Embryonic facial prominence (tissue), 1 donor: ENCODE results near the gene NONO.
"Not testable (repeated sequence)": the region's sequence is repeated elsewhere in the genome, so short reads cannot be mapped to it uniquely, and the experiment has no call there.

ENCODE experiments used
- DNase-seq: peaks from one replicate; pipeline ENCODE4 v3.0.0-alpha.2; 2016; ENCODE audit errors: extremely low spot score

The NONO gene, protein sequence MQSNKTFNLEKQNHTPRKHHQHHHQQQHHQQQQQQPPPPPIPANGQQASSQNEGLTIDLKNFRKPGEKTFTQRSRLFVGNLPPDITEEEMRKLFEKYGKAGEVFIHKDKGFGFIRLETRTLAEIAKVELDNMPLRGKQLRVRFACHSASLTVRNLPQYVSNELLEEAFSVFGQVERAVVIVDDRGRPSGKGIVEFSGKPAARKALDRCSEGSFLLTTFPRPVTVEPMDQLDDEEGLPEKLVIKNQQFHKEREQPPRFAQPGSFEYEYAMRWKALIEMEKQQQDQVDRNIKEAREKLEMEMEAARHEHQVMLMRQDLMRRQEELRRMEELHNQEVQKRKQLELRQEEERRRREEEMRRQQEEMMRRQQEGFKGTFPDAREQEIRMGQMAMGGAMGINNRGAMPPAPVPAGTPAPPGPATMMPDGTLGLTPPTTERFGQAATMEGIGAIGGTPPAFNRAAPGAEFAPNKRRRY

DNA sequence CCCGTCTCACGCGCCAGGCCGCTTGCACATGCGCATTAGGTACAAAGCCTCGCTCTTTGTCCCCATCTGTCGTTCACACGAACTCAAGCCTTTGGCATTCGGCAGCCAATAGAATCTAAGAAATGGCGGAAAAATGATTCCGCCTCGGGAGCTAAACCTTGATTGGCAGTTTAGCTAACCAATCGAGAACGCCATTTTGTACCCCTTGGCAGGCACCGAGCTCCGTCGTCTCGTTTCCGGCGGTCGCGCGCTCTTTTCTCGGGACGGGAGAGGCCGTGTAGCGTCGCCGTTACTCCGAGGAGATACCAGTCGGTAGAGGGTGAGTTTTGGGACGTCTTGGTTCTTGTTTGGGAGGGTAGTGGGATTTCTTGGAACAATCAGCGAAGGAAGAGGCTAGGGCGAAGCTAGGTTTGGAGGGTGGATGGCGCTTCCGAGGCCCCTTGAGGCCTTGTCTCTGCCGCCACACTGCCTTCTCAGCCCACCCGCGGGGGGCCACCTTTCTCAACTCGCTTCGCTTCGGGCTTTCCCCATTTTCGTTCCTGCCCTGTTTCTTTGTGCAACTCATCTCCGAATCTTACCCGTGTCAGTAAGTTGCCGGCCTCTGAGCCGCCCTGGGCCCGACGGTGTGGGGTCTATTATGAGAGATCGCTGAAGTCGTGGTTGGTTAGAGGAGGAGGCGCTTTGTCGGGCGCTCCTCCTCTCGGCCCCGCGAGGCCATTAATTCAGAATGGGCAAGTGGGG, at the start of gene NONO:
Gene NONO (plus strand): TSS at position 233 of the 741 bp plus-strand sequence. CDS start 7,003 bp downstream, outside the sequence.
- DNase-seq = peak; percentile 89

DNA sequence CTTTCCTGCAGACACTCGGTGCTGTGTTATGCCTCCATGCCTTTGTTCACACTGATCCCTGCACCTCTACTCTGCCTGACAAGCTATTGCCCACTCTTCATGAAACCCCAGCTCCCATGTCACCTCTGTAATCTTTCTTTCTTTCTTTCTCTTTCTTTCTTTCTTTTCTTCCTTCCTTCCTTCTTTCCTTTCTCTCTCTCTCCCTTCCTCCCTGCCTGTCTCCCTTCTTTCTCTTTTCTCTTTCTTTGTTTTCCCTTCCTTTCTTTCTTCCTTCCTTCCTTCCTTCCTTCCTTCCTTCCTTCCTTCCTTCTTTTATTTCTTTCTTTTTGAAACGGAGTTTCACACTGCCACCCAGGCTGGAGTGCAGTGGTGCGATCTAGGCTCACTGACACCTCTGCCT, 48.0 kb upstream of the NONO start:
- no peak for DNase-seq

DNA sequence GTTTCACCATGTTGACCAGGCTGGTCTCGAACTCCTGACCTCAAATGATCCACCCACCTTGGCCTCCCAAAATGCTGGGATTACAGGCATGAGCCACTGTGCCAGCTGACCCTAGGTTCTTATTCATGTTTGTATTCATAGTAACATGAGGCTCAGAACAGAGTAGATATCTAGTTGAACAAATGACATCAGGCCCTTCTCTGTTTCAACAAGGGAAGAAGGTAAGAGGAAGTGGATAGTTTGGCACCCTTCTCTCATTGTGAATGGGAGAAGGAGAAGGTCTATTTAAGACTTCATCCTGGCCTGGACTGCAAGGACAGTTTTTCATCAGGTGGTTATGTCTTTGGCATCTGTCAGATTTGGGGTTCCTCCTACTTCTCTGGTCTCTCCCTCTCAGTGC, 46.6 kb upstream of the NONO start:
- no peak for DNase-seq

DNA sequence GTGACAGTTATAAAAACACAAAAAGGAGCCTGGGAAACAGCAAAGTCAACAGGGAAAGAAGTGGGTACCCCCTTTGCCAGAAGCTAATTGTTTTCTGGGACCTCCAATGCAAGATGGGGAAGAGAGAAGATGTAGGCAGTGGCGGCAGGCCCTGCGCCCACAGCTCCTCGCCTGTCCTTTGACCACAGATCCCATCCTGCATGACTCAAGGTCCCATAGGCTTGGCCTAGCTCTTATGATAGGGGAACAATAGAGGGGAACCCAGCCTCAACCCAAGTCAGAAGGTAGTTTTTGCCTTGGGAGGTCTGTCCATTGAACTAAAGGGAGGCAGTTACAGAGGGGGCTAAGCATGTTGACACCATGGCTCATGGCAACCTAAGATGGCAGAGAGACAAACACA, 43.7 kb upstream of the NONO start:
- no peak for DNase-seq

DNA sequence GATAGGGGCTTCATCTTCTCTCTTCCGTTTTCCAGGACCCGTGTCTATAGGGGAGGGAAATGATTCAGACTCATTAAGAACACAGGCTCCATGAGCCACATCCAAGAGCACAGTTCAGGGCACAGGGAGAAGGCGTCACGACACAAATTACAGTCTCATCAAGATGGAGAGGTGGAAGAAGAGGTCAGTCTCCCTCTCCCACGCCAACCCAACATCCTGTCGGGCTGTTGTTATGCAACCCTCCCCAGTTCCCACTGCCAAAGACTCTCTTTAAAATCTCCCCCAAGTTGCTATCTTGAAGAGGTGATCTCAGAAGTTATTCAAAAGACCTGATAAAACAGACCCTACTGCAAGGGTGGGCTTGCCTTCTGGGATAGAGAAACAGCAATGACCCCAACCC, 42.1 kb upstream of the NONO start:
- no peak for DNase-seq

DNA sequence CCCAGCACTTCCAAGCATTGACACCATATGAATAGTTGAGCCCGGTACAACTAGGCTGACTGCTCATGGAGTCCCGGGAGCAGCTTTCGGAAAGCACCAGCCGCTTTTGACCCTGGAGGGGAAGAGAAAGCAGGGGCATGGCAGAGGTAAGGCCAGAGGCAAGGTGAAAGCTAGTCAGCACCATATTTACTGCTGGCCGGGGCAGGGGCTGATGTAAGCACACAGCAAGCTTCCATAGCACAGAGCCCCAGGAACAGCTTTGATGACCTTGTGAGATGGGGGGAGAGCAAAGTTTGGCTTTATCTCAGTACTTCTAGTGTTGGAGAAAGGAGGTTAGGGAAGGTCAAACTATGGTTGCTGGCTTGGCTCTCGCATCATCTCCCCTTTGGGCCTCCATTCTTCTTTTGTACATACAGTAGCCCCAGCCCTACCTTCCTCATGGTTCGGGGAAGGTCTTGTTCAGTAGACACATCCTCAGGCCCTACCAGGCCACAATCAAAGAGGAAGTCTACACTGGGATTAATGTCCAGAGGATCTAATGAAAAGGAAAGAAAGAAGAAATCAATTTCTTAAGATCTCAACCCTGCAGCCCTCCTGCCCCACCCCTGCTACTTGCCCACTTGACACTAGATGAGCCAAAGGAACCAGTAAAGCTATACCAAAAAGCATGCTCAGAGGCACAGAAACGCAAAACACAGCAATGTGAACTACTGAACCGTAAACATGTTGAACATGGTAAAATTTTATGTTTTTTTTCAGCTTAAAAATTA, 38.9 kb upstream of the NONO start:
- no peak for DNase-seq

DNA sequence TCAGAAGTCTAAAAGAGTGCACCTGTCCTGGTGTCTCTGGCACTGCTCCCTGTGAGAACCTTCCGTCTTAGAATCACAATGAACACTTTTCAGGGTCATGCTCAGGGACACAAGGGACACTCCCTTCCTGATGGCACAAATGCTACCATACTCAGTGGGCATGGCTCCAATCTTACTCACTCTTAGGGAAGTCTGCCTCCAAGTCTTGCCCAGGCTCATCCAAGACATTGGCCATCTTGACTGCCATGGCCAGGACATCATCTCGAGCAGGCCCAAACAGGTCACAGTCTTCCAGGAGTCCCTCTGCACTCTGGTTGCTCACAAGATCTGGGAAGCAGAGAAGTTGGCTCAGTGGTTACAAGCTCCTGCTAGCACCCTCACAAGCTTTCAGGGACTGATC, 38.3 kb upstream of the NONO start:
- DNase-seq = no peak

DNA sequence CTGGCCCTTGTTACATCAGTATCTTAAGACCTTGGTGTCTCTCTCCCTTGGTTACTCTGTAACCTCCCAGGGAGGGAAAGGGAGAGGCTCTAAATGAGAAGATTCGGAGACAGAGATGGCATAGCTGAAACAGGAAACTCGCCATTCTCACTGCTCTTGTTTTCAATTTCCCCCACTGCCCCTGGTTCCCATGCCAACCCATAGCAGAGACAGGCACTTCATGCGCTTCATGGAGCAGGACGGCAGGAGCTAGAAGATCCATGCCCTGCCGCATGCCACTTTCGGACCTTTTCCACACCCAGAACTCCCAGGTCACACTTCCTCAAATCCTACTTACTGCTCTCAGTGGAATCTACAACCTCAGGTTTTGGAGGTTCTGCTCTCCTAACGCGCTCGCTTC, 32.6 kb upstream of the NONO start:
- DNase-seq = no peak

DNA sequence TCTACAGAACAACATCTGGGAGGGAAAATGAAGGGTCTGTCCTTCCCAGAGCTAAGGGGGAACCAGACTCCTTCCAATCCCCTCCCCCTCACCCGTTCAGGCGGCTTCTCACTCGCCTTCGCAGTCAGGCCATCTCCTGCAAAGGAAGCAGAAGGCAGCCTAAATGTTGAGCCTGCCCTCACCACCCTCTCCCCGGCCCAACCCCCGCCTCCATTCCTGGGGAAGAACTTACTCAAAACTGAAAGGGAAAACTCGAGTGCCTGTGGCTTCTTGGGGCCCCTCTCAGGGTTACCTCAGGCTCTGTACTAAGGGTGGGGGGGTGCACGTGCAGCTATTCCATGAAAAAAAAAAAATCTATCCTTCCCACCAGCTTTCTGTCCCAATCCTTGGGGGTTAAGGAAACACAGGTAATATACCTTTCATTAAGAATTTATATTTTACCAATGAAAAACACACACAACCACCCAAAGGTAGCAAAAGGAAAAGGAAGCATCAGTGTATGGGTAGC, 31.9 kb upstream of the NONO start:
- DNase-seq = peak; percentile 6

DNA sequence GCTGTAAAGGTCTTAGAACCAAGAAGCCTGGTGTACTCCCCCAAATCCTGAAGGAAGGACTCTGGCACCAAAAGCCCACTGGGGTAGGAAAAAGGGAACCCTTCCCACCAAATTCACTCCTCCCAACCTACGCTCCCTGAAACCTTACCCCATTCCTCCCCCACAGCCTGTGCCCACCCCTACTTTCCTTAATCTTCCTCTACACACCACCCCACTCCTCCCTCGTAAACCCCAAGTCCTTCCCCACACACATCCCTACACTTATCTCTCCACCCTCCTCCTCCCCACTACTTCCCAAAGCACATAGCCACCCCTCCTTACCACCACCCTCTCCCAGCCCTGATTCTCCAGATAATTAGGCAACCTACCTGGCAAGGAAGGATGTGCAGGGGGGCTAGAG, 31.2 kb upstream of the NONO start:
- DNase-seq = no peak

DNA sequence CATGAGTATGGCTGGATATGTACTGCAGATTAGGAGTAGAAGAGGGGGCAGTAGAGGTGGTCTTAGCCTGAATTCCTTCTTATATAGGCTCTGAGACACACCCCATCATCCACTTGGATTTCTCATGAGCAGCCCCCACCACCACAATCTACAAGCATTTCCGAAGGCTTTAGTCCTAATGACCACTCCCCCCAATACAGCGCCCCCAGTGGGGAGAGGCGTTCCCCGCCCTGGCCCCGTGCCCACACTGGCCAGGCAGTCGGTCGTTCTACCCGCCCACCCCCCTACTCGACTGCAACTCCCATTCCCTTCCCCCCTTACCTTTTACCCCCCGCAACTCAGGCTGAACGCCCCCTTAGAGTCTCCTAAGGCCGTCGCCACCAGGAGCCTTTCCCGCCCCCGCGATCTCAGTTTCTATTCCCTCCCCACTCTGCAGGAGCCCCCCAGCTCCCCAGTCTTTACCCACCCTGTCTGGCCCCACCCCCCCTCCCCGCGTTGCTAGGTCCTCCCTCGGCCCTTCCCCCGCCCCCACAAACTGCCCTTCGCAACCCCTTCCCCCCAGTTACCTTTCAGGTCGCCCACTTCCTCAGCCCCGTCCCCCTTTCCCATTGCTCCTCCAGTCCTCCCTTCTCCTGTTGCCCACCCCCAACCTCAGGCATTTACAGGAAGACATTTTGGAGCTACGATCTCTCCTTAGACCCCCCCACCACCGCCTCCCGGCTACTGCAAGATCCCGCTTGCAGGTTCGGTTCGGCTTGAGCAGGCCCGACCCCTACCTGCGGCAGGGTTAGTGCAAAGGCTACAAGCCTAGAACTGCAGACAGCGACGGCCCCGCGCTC, 30.0 kb upstream of the NONO start:
- DNase-seq = peak; percentile 11

DNA sequence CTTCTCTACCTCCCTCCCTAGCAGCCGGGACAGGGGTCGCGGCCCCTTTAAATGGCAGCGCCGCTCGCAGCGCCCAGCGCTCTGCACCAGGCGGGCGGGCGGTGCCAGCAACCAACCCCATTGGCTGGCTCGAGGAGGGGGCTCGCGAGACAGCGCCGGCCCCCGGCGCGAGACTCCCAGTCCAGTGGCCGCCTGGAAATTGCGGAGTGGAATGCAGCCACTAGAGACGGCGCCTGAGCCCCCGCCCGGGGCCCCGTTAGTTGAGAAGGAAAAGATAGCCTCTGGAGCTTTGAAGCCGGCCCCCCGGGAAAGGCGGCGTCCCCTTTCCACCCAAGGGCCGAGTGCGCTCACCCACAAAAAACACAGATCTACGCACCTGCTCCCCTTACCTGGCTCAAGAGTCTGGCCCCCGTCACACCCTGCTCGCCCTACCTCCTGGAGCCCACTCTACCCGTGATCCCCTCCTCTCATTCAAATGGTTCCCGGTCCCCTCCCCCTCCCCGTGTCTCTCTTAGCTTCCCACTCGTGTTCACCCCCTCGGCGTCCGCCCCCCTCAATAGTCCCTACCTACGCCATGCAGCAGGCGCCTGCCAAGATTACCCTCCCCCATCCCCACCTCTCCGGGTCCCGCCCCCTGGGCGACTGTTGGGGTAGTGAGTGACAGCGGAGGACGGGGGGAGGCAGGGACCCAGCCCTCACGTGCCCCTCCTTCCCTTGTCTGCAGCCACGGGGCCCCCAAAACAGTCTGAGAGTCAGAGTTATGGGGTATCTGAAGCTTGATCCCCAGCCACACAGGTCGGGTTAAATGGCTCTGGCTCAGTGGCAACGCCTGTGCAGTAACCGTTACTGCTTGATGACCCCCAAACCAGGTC, 29.1 kb upstream of the NONO start, which contains the start of gene ZMYM3:
Gene ZMYM3 (minus strand): TSS at position 49 of the 872 bp plus-strand sequence. CDS start 885 bp downstream, outside the sequence.
- DNase-seq = peak; percentile 68

DNA sequence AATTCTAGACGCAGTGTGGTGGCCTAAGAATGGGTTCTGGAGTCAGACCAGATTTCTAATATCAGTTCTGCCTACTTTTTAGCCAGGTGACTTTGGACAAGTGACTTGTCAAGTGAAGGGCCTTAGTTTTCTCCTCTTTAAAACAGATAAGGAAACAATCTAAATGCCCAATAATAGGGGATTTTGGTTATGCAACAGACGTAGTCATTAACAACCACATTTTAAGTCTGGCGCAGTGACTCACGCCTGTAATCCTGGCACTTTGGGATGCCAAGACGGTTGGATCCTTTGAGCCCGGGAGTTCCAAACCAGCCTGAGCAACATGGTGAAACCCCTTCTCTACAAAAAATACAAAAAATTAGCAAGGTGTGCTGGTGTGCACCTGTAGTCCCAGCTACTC, 27.4 kb upstream of the NONO start:
- no peak for DNase-seq

DNA sequence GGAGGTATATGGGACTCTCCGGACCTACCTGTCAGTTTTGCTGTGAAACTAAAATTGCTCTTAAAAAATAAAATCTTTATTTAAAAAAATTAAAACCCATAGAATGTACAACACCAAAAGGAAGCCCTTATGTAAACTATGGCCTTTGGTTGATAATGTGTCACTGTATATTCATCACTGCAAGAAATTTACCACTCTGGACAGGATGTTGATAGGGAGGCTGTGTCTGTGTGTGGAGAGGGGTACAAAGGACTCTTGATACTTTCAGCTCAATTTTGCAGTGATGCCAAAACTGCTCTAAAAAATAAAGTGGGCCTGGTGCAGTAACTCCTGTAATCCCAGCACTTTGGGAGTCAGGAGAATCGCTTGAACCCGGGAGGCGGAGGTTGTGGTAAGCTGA, 26.6 kb upstream of the NONO start:
- DNase-seq = no peak

DNA sequence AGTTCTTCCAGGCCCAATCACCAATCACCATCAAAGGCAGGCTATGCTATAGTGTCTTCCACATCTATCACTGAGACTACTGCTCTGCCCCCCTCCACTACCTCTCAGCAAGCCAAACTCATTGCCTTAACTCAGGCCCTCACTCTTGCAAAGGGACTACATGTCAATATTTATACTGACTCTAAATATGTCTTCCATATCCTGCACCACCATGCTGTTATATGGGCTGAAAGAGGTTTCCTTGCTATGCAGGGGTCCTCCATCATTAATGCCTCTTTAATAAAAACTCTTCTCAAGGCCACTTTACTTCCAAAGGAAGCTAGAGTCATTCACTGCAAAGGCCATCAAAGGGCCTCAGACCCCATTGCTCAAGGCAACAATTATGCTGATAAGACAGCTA, 14.8 kb upstream of the NONO start:
- DNase-seq = not testable (repeated sequence)

DNA sequence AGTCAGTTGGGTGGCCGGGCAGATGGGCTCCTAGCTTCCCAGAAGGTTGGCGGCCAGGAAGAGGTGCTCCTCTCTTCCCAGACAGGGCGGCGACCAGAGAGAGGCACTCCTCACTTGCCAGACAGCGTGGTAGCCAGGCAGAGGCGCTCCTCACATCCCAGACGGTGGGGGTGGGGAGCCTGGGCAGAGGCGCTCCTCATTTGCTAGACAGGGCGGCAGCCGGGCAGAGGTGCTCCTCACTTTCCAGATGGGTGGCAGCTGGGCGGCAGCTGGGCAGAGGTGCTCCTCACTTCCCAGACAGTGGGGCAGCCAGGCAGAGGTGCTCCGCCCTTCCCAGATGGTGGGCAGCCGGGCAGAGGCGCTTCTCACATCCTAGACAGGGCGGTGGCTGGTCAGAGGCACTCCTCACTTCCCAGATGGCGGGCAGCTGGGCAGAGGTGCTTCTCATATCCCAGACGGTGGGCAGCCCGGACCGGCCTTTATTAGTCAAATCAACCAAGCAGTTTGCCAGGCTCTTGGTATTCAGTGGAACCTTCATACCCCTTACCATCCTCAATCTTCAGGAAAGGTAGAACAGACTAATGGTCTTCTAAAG, 13.5 kb upstream of the NONO start:
- DNase-seq = no peak

DNA sequence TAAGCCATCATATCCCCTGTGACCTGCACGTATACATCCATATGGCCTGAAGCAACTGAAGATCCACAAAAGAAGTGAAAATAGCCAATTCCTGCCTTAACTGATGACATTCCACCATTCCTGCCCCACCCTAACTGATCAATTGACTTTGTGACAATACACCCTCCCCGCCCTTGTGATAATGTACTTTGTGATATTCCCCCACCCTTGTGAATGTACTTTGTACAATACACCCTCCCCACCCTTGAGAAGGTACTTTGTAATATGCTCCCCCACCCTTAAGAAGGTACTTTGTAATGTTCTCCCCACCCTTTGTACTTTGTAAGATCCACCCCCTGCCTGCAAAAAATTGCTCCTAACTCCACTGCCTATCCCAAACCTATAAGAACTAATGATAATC, 11.1 kb upstream of the NONO start:
- not testable (repeated sequence) for DNase-seq

DNA sequence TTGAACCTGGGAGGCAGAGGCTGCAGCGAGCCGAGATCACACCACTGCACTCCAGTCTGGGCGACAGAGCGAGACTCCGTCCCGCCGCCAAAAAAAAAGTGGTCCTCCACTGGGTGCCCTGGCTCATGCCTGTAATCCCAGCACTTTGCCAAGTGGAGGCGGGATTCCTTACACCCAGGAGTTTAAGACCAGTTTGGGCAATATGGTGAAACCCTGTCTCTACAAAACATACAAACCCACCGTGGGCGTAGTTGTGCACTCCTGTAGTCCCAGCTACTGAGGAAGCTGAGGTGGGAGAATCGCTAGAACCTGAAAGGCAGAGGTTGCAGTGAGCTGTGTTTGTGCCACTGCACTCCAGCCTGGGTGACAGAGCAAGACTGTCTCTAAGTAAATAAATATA, 2.1 kb upstream of the NONO start:
- not testable (repeated sequence) for DNase-seq

DNA sequence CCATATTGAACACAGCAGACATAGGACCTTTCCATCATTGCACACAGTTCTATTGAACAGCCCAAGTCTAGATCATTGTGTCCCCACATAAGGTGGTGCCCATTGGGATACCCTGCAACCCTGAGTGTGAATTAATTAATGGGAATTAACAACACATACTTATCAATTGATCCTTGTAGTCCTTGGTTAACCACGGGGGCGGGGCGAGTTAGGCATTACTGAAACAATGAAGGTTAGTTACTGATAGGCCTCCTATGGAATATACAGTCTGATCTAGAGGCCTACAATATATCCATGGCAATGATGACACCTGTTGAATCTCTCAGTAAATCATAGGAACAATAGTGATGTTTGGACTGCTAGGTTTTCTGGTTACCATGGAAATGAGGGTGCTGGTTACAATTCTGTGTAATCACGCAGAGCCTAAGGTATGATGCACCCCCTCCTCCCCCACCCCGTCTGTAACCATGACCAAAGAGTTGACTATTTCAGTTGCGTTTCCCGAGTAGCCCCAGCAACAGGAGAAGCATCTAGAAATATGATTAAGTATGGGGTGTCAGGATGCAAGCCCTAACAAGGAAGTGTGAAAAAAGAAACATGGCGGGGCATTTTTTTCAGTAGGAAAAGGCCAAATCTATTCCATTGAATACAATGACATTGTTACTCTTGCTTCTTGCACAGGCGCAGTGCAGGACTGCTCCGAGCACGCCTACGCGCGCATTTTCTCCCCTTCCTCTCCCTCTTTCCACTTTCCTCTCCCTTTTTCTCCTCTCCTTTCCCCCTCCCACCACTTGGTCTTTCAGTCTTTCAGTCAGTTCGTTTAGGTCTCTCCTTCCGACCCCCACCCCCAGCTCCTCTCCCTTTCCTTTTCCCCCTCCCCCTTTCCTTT, 677 bp upstream of the NONO start:
- peak; percentile 37 for DNase-seq
